ENCODE measurements around the gene OR8G5.
"Not testable (repeated sequence)": the region's sequence is repeated elsewhere in the genome, so short reads cannot be mapped to it uniquely, and the experiment has no call there.

The OR8G5 gene

GRCh38 chr11:124265041-124265440, 8.9 kb downstream of the OR8G5 start:
- H3K9me3 Mint-ChIP-seq; ATAC-seq (replicated peaks); H3K36me3 Mint-ChIP-seq; H3K4me3 Mint-ChIP-seq; H3K27me3 Mint-ChIP-seq; DNase-seq; H3K4me1 Mint-ChIP-seq; H3K27ac Mint-ChIP-seq: not testable (repeated sequence)

- H3K36me3 Mint-ChIP-seq; H3K9me3 Mint-ChIP-seq; H3K4me3 Mint-ChIP-seq; H3K27ac Mint-ChIP-seq; H3K4me1 Mint-ChIP-seq; DNase-seq; ATAC-seq (replicated peaks); H3K27me3 Mint-ChIP-seq: not testable (repeated sequence)
Observed at GRCh38 chr11:124270886-124271285, 14.7 kb downstream of the OR8G5 start.

- H3K27me3 Mint-ChIP-seq: peaks cover 0 to 10% of the 10 kb centered on the region in 2 donors
- DNase-seq (no peak), ATAC-seq (replicated peaks) (no peak)
- no peak overlapping the region for H3K27ac Mint-ChIP-seq
- no peaks in the 10 kb centered on the region for H3K4me1 Mint-ChIP-seq
- H3K9me3 Mint-ChIP-seq: peaks cover 0 to 2% of the 10 kb centered on the region in 2 donors
- H3K36me3 Mint-ChIP-seq: no peaks in the 10 kb centered on the region
- no peak overlapping the region for H3K4me3 Mint-ChIP-seq
Observed at GRCh38 chr11:124274000-124274399, 17.8 kb downstream of the OR8G5 start.

GRCh38 chr11:124276081-124276480, 19.9 kb downstream of the OR8G5 start:
- Mint-ChIP-seq H3K27ac (no peak overlapping the region), H3K36me3 (no peaks in the 10 kb centered on the region), H3K27me3 (peaks cover 0 to 10% of the 10 kb centered on the region in 2 donors), H3K4me3 (no peak overlapping the region), H3K9me3 (peaks cover 0 to 6% of the 10 kb centered on the region in 2 donors), H3K4me1 (no peaks in the 10 kb centered on the region)
- DNase-seq (no peak), ATAC-seq (replicated peaks) (no peak)

GRCh38 chr11:124277207-124277606, 21.0 kb downstream of the OR8G5 start:
- H3K27me3 Mint-ChIP-seq: peaks cover 0 to 10% of the 10 kb centered on the region in 2 donors
- H3K36me3 Mint-ChIP-seq: no peaks in the 10 kb centered on the region
- no peak for DNase-seq
- peaks cover 5 to 13% of the 10 kb centered on the region in 2 donors for H3K9me3 Mint-ChIP-seq
- ATAC-seq (replicated peaks): no peak
- no peaks in the 10 kb centered on the region for H3K4me1 Mint-ChIP-seq
- no peak overlapping the region for H3K4me3 Mint-ChIP-seq
- no peak overlapping the region for H3K27ac Mint-ChIP-seq

- ATAC-seq (replicated peaks) (no peak), DNase-seq (no peak)
- H3K4me3 Mint-ChIP-seq: no peak overlapping the region
- H3K36me3 Mint-ChIP-seq: no peaks in the 10 kb centered on the region
- peaks cover 0 to 10% of the 10 kb centered on the region in 2 donors for H3K27me3 Mint-ChIP-seq
- H3K4me1 Mint-ChIP-seq: no peaks in the 10 kb centered on the region
- no peak overlapping the region for H3K27ac Mint-ChIP-seq
- peaks cover 5 to 13% of the 10 kb centered on the region in 2 donors for H3K9me3 Mint-ChIP-seq
Observed at GRCh38 chr11:124277804-124278203, 21.6 kb downstream of the OR8G5 start.

- H3K4me1 Mint-ChIP-seq: no peaks in the 10 kb centered on the region
- H3K27me3 Mint-ChIP-seq: peaks cover 0 to 10% of the 10 kb centered on the region in 2 donors
- H3K9me3 Mint-ChIP-seq: peaks cover 5 to 15% of the 10 kb centered on the region in 2 donors
- no peak overlapping the region for H3K4me3 Mint-ChIP-seq
- DNase-seq: no peak
- H3K27ac Mint-ChIP-seq: no peak overlapping the region
- ATAC-seq (replicated peaks): no peak
- H3K36me3 Mint-ChIP-seq: no peaks in the 10 kb centered on the region
Observed at GRCh38 chr11:124278261-124278660, 22.1 kb downstream of the OR8G5 start.

GRCh38 chr11:124285610-124286344, 29.6 kb downstream of the OR8G5 start:
- Mint-ChIP-seq H3K9me3 (peaks cover 18 to 24% of the 10 kb centered on the region in 2 donors), H3K27me3 (peaks cover 4 to 12% of the 10 kb centered on the region in 2 donors), H3K4me1 (no peaks in the 10 kb centered on the region), H3K4me3 (no peak overlapping the region), H3K27ac (no peak overlapping the region), H3K36me3 (peaks cover 0 to 2% of the 10 kb centered on the region in 2 donors)
- DNase-seq: no peak
- ATAC-seq (replicated peaks): no peak

- Mint-ChIP-seq H3K36me3 (no peaks in the 10 kb centered on the region), H3K4me3 (no peak overlapping the region), H3K27me3 (peaks cover 11 to 14% of the 10 kb centered on the region in 2 donors), H3K27ac (no peak overlapping the region), H3K4me1 (no peaks in the 10 kb centered on the region), H3K9me3 (peaks cover 2 to 9% of the 10 kb centered on the region in 2 donors)
- DNase-seq: no peak
- no peak for ATAC-seq (replicated peaks)
Observed at GRCh38 chr11:124294687-124295086, 38.5 kb downstream of the OR8G5 start.

- ATAC-seq (replicated peaks): no peak
- no peak for DNase-seq
- Mint-ChIP-seq H3K27me3 (peaks cover 2 to 12% of the 10 kb centered on the region in 2 donors), H3K36me3 (no peaks in the 10 kb centered on the region), H3K27ac (no peak overlapping the region), H3K9me3 (peaks cover 2 to 4% of the 10 kb centered on the region in 2 donors), H3K4me1 (no peaks in the 10 kb centered on the region), H3K4me3 (no peak overlapping the region)
Observed at GRCh38 chr11:124296016-124296415, 39.8 kb downstream of the OR8G5 start.

GRCh38 chr11:124297921-124298320, 41.7 kb downstream of the OR8G5 start:
- ATAC-seq (replicated peaks): no peak
- no peak for DNase-seq
- H3K27ac Mint-ChIP-seq: no peak overlapping the region
- peaks cover 0 to 2% of the 10 kb centered on the region in 2 donors for H3K9me3 Mint-ChIP-seq
- no peaks in the 10 kb centered on the region for H3K36me3 Mint-ChIP-seq
- no peak overlapping the region for H3K4me3 Mint-ChIP-seq
- peaks cover 0 to 4% of the 10 kb centered on the region in 2 donors for H3K27me3 Mint-ChIP-seq
- H3K4me1 Mint-ChIP-seq: no peaks in the 10 kb centered on the region

GRCh38 chr11:124301548-124301947, 45.4 kb downstream of the OR8G5 start:
- Mint-ChIP-seq H3K4me1 (no peaks in the 10 kb centered on the region), H3K36me3 (no peaks in the 10 kb centered on the region), H3K27me3 (peaks cover 0 to 2% of the 10 kb centered on the region in 2 donors), H3K9me3 (peaks cover 0 to 2% of the 10 kb centered on the region in 2 donors), H3K27ac (no peak overlapping the region), H3K4me3 (no peak overlapping the region)
- DNase-seq: no peak
- no peak for ATAC-seq (replicated peaks)

- DNase-seq: no peak
- Mint-ChIP-seq H3K27ac (no peak overlapping the region), H3K36me3 (no peaks in the 10 kb centered on the region), H3K4me1 (no peaks in the 10 kb centered on the region), H3K9me3 (peaks cover 0 to 2% of the 10 kb centered on the region in 2 donors), H3K27me3 (peaks cover 0 to 5% of the 10 kb centered on the region in 2 donors), H3K4me3 (no peak overlapping the region)
- no peak for ATAC-seq (replicated peaks)
Observed at GRCh38 chr11:124302347-124303125, 46.4 kb downstream of the OR8G5 start.

GRCh38 chr11:124307093-124307492, 50.9 kb downstream of the OR8G5 start:
- Mint-ChIP-seq H3K36me3 (no peaks in the 10 kb centered on the region), H3K4me3 (no peak overlapping the region), H3K9me3 (no peaks in the 10 kb centered on the region), H3K4me1 (no peaks in the 10 kb centered on the region), H3K27me3 (peaks cover 0 to 8% of the 10 kb centered on the region in 2 donors), H3K27ac (no peak overlapping the region)
- DNase-seq (no peak), ATAC-seq (replicated peaks) (no peak)

GRCh38 chr11:124310721-124311120, 54.5 kb downstream of the OR8G5 start:
- Mint-ChIP-seq H3K4me3 (no peak overlapping the region), H3K36me3 (no peaks in the 10 kb centered on the region), H3K9me3 (no peaks in the 10 kb centered on the region), H3K27ac (no peak overlapping the region), H3K27me3 (peaks cover 8% of the 10 kb centered on the region in 2 donors), H3K4me1 (no peaks in the 10 kb centered on the region)
- ATAC-seq (replicated peaks): no peak
- DNase-seq: no peak
